H1 (cell line): ENCODE results near the gene ZNF683. TPM values are rescaled to one million over a fixed set of nuclear protein-coding genes. Genes with fewer than 3 reads are reported as not detected.
A peak's percentile ranks its signal among the peaks of the same experiment; 100 is the strongest.

Experiments used
- CTCF ChIA-PET: fragments of 300-600 bp; sonication (Branson Sonifier 250); formaldehyde crosslinking; loops from one replicate; lab custom pipeline; 2021; ENCODE audit not compliant: partially characterized antibody; lab: Charles Lee
- POLR2A ChIA-PET: fragments of 300-600 bp; sonication (Branson Sonifier 250); formaldehyde crosslinking; loops from one replicate; lab custom pipeline; 2021; ENCODE audit warnings: inconsistent platforms; ENCODE audit not compliant: partially characterized antibody; lab: Charles Lee
- DNase-seq, 2 experiments: peaks; one replicate each; pipeline versions ENCODE4 v3.0.0 to v3.0.0-alpha.2; 2010 to 2022; ENCODE audit warnings: low spot score in 2 of 2, low read depth in 1 of 2, mixed read lengths in 1 of 2
- FAIRE-seq: peaks from 2 replicates; lab custom pipeline; 2011; peaks lifted over from hg19 to GRCh38; lab: Jason Lieb, UNC
- H2AFZ ChIP-seq: 2 replicates; pipeline ENCODE4 v1.8.1; 2012; ENCODE audit warnings: low read length, inconsistent platforms
- H2AK5ac ChIP-seq: 2 replicates; pipeline ENCODE4 v1.6.1; 2013; ENCODE audit warnings: low read depth, low read length
- H2BK120ac ChIP-seq: replicated peaks from 2 replicates; pipeline ENCODE3; 2013; ENCODE audit warnings: low read depth, low read length, inconsistent platforms
- H2BK12ac ChIP-seq: 2 replicates; pipeline ENCODE4 v1.6.1; 2013; ENCODE audit warnings: low read depth, low read length
- H2BK15ac ChIP-seq: 2 replicates; pipeline ENCODE4 v1.6.1; 2013; ENCODE audit warnings: low read length
- H2BK20ac ChIP-seq: 2 replicates; pipeline ENCODE4 v1.6.1; 2013; ENCODE audit warnings: low read length
- H2BK5ac ChIP-seq: 2 replicates; pipeline ENCODE4 v1.6.1; 2013; ENCODE audit warnings: low read depth, low read length
- H3K14ac ChIP-seq: 2 replicates; pipeline ENCODE4 v1.6.1; 2013; ENCODE audit warnings: inconsistent platforms; ENCODE audit not compliant: insufficient read length
- H3K18ac ChIP-seq: 2 replicates; pipeline ENCODE4 v1.6.1; 2013; ENCODE audit warnings: low read length; ENCODE audit errors: extremely low read depth
- H3K23ac ChIP-seq: 2 replicates; pipeline ENCODE4 v1.6.1; 2013; ENCODE audit warnings: inconsistent platforms; ENCODE audit not compliant: insufficient read length
- H3K23me2 ChIP-seq: 2 replicates; pipeline ENCODE4 v1.6.1; 2013; ENCODE audit warnings: low read depth, low read length
- H3K27ac ChIP-seq: 2 replicates; pipeline ENCODE4 v1.6.1; 2011; ENCODE audit warnings: low read depth, low read length, inconsistent platforms
- H3K27me3 ChIP-seq, 4 experiments: replicated peaks in 1 of 4; 1 replicate in 1 of 4; 2 replicates in 3 of 4; pipeline versions ENCODE4 v1.6.1 to v1.8.1; 2011 to 2013; ENCODE audit warnings: low read length in 3 of 4, mild to moderate bottlenecking in 3 of 4, inconsistent platforms in 2 of 4, mixed read lengths in 2 of 4, moderate library complexity in 1 of 4; ENCODE audit not compliant: control insufficient read depth in 3 of 4, insufficient read depth in 3 of 4; ENCODE audit errors: extremely low read depth in 1 of 4
- H3K36me3 ChIP-seq, 4 experiments: 2 replicates each; pipeline versions ENCODE4 v1.6.1 to v1.8.1; 2011 to 2013; ENCODE audit warnings: mild to moderate bottlenecking in 4 of 4, low read length in 3 of 4, moderate library complexity in 2 of 4, control low read depth in 1 of 4, inconsistent platforms in 1 of 4; ENCODE audit not compliant: insufficient read depth in 4 of 4, control insufficient read depth in 2 of 4
- H3K4ac ChIP-seq: replicated peaks from 2 replicates; pipeline ENCODE3; 2013; ENCODE audit warnings: low read length, low read depth, mixed read lengths, inconsistent platforms; ENCODE audit not compliant: insufficient read length
- H3K4me1 ChIP-seq, 4 experiments: replicated peaks in 1 of 4; 1 replicate in 1 of 4; 2 replicates in 3 of 4; pipeline versions ENCODE4 v1.6.1 to v1.8.1; 2011 to 2013; ENCODE audit warnings: low read length in 3 of 4, inconsistent platforms in 2 of 4, mixed read lengths in 1 of 4; ENCODE audit not compliant: insufficient read depth in 4 of 4, control insufficient read depth in 3 of 4
- H3K4me2 ChIP-seq, 2 experiments: 2 replicates each; pipeline versions ENCODE4 v1.6.1 to v1.8.1; 2011 to 2013; ENCODE audit warnings: low read depth in 2 of 2, low read length in 2 of 2, control low read depth in 1 of 2, inconsistent platforms in 1 of 2, mild to moderate bottlenecking in 1 of 2; ENCODE audit not compliant: insufficient read depth in 1 of 2
- H3K4me3 ChIP-seq, 4 experiments: fragments of 200-600, 300-600 bp in 1 of 4; sonication (generic), shearing (Covaris generic), sonication (Bioruptor Twin) in 1 of 4; 2 replicates each; pipeline versions ENCODE4 v1.5.1 to v1.8.1; 2011 to 2016; ENCODE audit warnings: low read length in 4 of 4, low read depth in 3 of 4, control low read depth in 2 of 4, inconsistent platforms in 2 of 4, mild to moderate bottlenecking in 2 of 4, mixed read lengths in 1 of 4, moderate library complexity in 1 of 4; ENCODE audit not compliant: insufficient read depth in 2 of 4; ENCODE audit errors: extremely low read depth in 1 of 4
- H3K56ac ChIP-seq: replicated peaks from 2 replicates; pipeline ENCODE3; 2013; ENCODE audit warnings: low read depth, mild to moderate bottlenecking, mixed read lengths, low read length, inconsistent platforms; ENCODE audit not compliant: insufficient read length
- H3K79me1 ChIP-seq: 2 replicates; pipeline ENCODE4 v1.6.1; 2013; ENCODE audit warnings: low read depth, low read length, control low read depth
- H3K79me2 ChIP-seq, 2 experiments: 2 replicates each; pipeline versions ENCODE4 v1.6.1 to v1.8.1; 2012 to 2013; ENCODE audit warnings: low read length in 2 of 2, mild to moderate bottlenecking in 2 of 2, inconsistent platforms in 1 of 2; ENCODE audit not compliant: insufficient read depth in 2 of 2, control insufficient read depth in 1 of 2
- H3K9ac ChIP-seq, 4 experiments: replicated peaks in 1 of 4; 1 replicate in 1 of 4; 2 replicates in 3 of 4; pipeline versions ENCODE4 v1.6.1 to v1.8.1; 2011 to 2013; ENCODE audit warnings: low read depth in 3 of 4, low read length in 3 of 4, control low read depth in 2 of 4, mild to moderate bottlenecking in 2 of 4, moderate library complexity in 2 of 4, inconsistent platforms in 1 of 4; ENCODE audit errors: extremely low read depth in 1 of 4
- H3K9me3 ChIP-seq, 2 experiments: 2 replicates each; pipeline versions ENCODE4 v1.6.1 to v1.8.1; 2012 to 2013; ENCODE audit warnings: mild to moderate bottlenecking in 2 of 2, moderate library complexity in 2 of 2, control low read depth in 1 of 2, inconsistent platforms in 1 of 2, low read depth in 1 of 2, low read length in 1 of 2, mixed read lengths in 1 of 2; ENCODE audit not compliant: insufficient read depth in 2 of 2
- H4K20me1 ChIP-seq, 2 experiments: replicated peaks in 1 of 2; 2 replicates each; pipeline versions ENCODE3 to v1.8.1; 2011 to 2013; ENCODE audit warnings: inconsistent platforms in 2 of 2, low read length in 2 of 2, mild to moderate bottlenecking in 1 of 2; ENCODE audit not compliant: insufficient read depth in 2 of 2, control insufficient read depth in 1 of 2
- H4K5ac ChIP-seq: 2 replicates; pipeline ENCODE4 v1.6.1; 2013; ENCODE audit warnings: low read length, low read depth, mixed read lengths, inconsistent platforms; ENCODE audit not compliant: insufficient read length
- H4K8ac ChIP-seq: 2 replicates; pipeline ENCODE4 v1.8.0; 2013; ENCODE audit warnings: mild to moderate bottlenecking, moderate library complexity, low read length, inconsistent platforms; ENCODE audit not compliant: insufficient read depth; ENCODE audit errors: extremely low read depth
- H4K91ac ChIP-seq: replicated peaks from 2 replicates; pipeline ENCODE3; 2013; ENCODE audit warnings: low read length, mixed read lengths, inconsistent platforms; ENCODE audit not compliant: insufficient read length
- CHD1 ChIP-seq: IDR thresholded peaks from 2 replicates; pipeline ENCODE4 v1.6.1; 2012; ENCODE audit warnings: low read depth, low read length, improper control_type of control experiment
- EP300 ChIP-seq, 2 experiments: IDR thresholded peaks; 1 replicate in 1 of 2; 2 replicates in 1 of 2; pipeline ENCODE4 v1.6.1; 2011 to 2012; ENCODE audit warnings: low read depth in 2 of 2, low read length in 2 of 2, mild to moderate bottlenecking in 2 of 2, borderline replicate concordance in 1 of 2, inconsistent platforms in 1 of 2, moderate library complexity in 1 of 2
- SIRT6 ChIP-seq: IDR thresholded peaks from one replicate; pipeline ENCODE4 v1.7.1; 2012; ENCODE audit warnings: low read length, inconsistent platforms
- TCF12 ChIP-seq: IDR thresholded peaks from 2 replicates; pipeline ENCODE4 v1.6.1; 2011; ENCODE audit warnings: low read depth, mild to moderate bottlenecking, low read length
- WGBS, 2 experiments: shearing (Covaris generic) in 1 of 2; methylation state at CpG; one replicate each; pipeline versions ENCODE4 v1.1.6 to v1.1.7; 2013 to 2015; ENCODE audit warnings: low lambda C conversion rate in 2 of 2, mixed read lengths in 2 of 2, inconsistent platforms in 1 of 2, low coverage in 1 of 2, missing lambda C conversion rate in 1 of 2; ENCODE audit not compliant: insufficient replicate concordance in 2 of 2, insufficient coverage in 1 of 2, insufficient read length in 1 of 2; ENCODE audit errors: extremely low coverage in 1 of 2, missing lambda C conversion rate in 1 of 2; 5-methylcytosine and 5-hydroxymethylcytosine counted together
- polyA plus RNA-seq, 7 experiments: library from polyadenylated mRNA; depleted of rRNA in 3 of 7; stranded (reverse) in 5 of 7; unstranded in 2 of 7; fragments of >200 nt in 5 of 7; fragments of 200-250 nt in 2 of 7; gene quantifications; 1 replicate in 5 of 7; 2 replicates in 1 of 7; 4 replicates in 1 of 7; pipeline versions ENCODE4 v1.2.1 to v1.2.3, GENCODE V29; 2011 to 2013; ENCODE audit warnings: missing spikeins in 2 of 7, mixed read lengths in 2 of 7
- total RNA-seq: library from RNA; stranded (reverse); fragmentation: NEBNext Ultra II Directional; extraction: Animal tissue kit (Norgen Biotek cat#: 25700); gene quantifications from 2 replicates; pipeline ENCODE4 v1.2.1, GENCODE V29; 2021

ZNF683 gene
- total and polyA plus RNA-seq, 2 of the 8 experiments (the other 6 are each of a cell fraction or from before 2014, with no cell fraction given): not detected

DNA sequence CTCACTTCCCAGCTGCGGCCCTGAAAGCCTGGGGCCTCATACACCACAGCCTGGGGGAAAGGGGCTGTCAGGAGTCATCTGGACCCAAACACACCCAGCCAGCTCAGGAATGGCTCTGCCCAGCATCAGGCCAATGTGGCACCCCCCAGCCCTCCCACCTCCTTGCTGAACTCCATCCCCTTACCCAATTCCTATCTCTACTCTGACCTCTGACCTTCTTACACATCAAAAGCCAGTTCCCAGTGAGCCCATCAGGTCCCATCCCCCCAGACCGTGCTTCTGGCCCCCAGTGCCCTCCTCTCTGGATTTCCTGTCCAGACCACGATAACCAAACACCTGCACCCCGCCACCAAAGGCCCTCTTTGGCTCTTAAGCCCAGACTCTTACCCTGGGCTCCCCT is 34.9 kb downstream of the ZNF683 start:
- H4K5ac ChIP-seq: no peak overlapping the region
- peaks cover 8% of the 10 kb centered on the region; the same call in 1 of the 2 replicates for H3K23me2 ChIP-seq
- no peak overlapping the region for H3K23ac ChIP-seq
- H3K18ac ChIP-seq: no peak overlapping the region; the same call in 1 of the 2 replicates
- no peak overlapping the region for H3K14ac ChIP-seq
- peaks cover 3 to 12% (median 6%) of the 10 kb centered on the region in 4 experiments for H3K4me1 ChIP-seq
- no peak overlapping the region for H3K56ac ChIP-seq
- H3K9me3 ChIP-seq: no peaks in the 10 kb centered on the region
- H3K4me2 ChIP-seq: no peak overlapping the region; a peak in 1 of 4 replicates
- POLR2A ChIA-PET: interaction anchor here (0.8 to 6.1 kb wide), 8 partner anchors 11 to 74 kb away, joined by 3 to 44 read pairs (median 15); partner anchors contain the start of genes CD52, CRYBG2, LIN28A and SH3BGRL3
- no peak overlapping the region for H2BK20ac ChIP-seq
- H3K36me3 ChIP-seq: peaks cover 0 to 2% (median 0%) of the 10 kb centered on the region in 4 experiments; a peak in 1 of 8 replicates
- no peaks in the 10 kb centered on the region for H4K20me1 ChIP-seq
- H2AK5ac ChIP-seq: no peak overlapping the region
- H2BK15ac ChIP-seq: no peak overlapping the region
- H3K79me1 ChIP-seq: no peaks in the 10 kb centered on the region
- peak overlapping the region; percentile 79 for H4K8ac ChIP-seq
- H3K9ac ChIP-seq: no peak overlapping the region
- WGBS, 2 experiments: 71% methylated on average over 4 of the region's 4 CpGs; no CpG with 5 or more reads in 1 of the 2 experiments
- no peak overlapping the region for H4K91ac ChIP-seq
- H2BK12ac ChIP-seq: peak overlapping the region; percentile 94; the same call in 1 of the 2 replicates
- H3K27ac ChIP-seq: no peak overlapping the region
- no peak for FAIRE-seq
- CTCF ChIA-PET: interaction anchor here (0.7 to 57.0 kb wide), 4 partner anchors 19 to 44 kb away, joined by 3 to 1530 read pairs (median 30); partner anchors contain the start of genes SH3BGRL3 and UBXN11
- H3K79me2 ChIP-seq: no peaks in the 10 kb centered on the region
- no peak overlapping the region for H3K4me3 ChIP-seq
- H2AFZ ChIP-seq: no peak overlapping the region
- H3K27me3 ChIP-seq: peaks cover 0 to 11% (median 5%) of the 10 kb centered on the region in 4 experiments; a peak in 5 of 7 replicates
- H3K4ac ChIP-seq: no peak overlapping the region
- no peak overlapping the region for H2BK5ac ChIP-seq
- H2BK120ac ChIP-seq: no peak overlapping the region
- DNase-seq: no peak
- TF ChIP-seq SIRT6 (no peak), EP300 (IDR thresholded peaks at IDR 0.05; ENCODE audit: borderline replicate concordance in 1 of 2, low read depth in 2 of 2, low read length in 2 of 2) (no peak), TCF12 (no peak), CHD1 (no peak)
